ENCODE results near the gene MAPK14. TPM values are rescaled to one million over a fixed set of nuclear protein-coding genes. Genes with fewer than 3 reads are reported as not detected.
"Not testable (repeated sequence)": the region's sequence is repeated elsewhere in the genome, so short reads cannot be mapped to it uniquely, and the experiment has no call there.

The MAPK14 gene
- total RNA-seq, 1 donor from 2014 or later: 56.0 TPM

GRCh38 chr6:36068586-36068985 is 41.0 kb downstream of the MAPK14 start:
- no peak for DNase-seq (ENCODE audit: low spot score)

GRCh38 chr6:36069573-36069972 is 42.0 kb downstream of the MAPK14 start:
- DNase-seq (ENCODE audit: low spot score): no peak

- no peak for DNase-seq (ENCODE audit: low spot score)
Measured at GRCh38 chr6:36070252-36070651, 42.6 kb downstream of the MAPK14 start.

- DNase-seq (ENCODE audit: low spot score): no peak
Measured at GRCh38 chr6:36071281-36071680, 43.7 kb downstream of the MAPK14 start.

GRCh38 chr6:36071714-36072113 is 44.1 kb downstream of the MAPK14 start:
- no peak for DNase-seq (ENCODE audit: low spot score)

GRCh38 chr6:36072681-36073080 is 45.1 kb downstream of the MAPK14 start:
- DNase-seq (ENCODE audit: low spot score): no peak

- no peak for DNase-seq (ENCODE audit: low spot score)
Measured at GRCh38 chr6:36073587-36073986, 46.0 kb downstream of the MAPK14 start.

- DNase-seq (ENCODE audit: low spot score): no peak
Measured at GRCh38 chr6:36075656-36076055, 48.0 kb downstream of the MAPK14 start.

GRCh38 chr6:36076178-36077063 is 48.8 kb downstream of the MAPK14 start:
- no peak for DNase-seq (ENCODE audit: low spot score)

GRCh38 chr6:36078159-36078558 is 50.6 kb downstream of the MAPK14 start:
- DNase-seq (ENCODE audit: low spot score): no peak

- DNase-seq (ENCODE audit: low spot score): no peak
Measured at GRCh38 chr6:36079601-36080000, 52.0 kb downstream of the MAPK14 start.

GRCh38 chr6:36082318-36082717 is 54.7 kb downstream of the MAPK14 start:
- DNase-seq (ENCODE audit: low spot score): no peak

GRCh38 chr6:36083446-36083845 is 55.8 kb downstream of the MAPK14 start:
- no peak for DNase-seq (ENCODE audit: low spot score)

- not testable (repeated sequence) for DNase-seq (ENCODE audit: low spot score)
Measured at GRCh38 chr6:36088204-36088603, 60.6 kb downstream of the MAPK14 start.

GRCh38 chr6:36089048-36089447 is 61.4 kb downstream of the MAPK14 start:
- DNase-seq (ENCODE audit: low spot score): no peak

- no peak for DNase-seq (ENCODE audit: low spot score)
Measured at GRCh38 chr6:36094238-36094637, 66.6 kb downstream of the MAPK14 start.

- DNase-seq (ENCODE audit: low spot score): peak; percentile 74
Measured at GRCh38 chr6:36094753-36095496, 67.3 kb downstream of the MAPK14 start.

GRCh38 chr6:36095497-36096391 is 68.1 kb downstream of the MAPK14 start:
- DNase-seq (ENCODE audit: low spot score): no peak

- no peak for DNase-seq (ENCODE audit: low spot score)
Measured at GRCh38 chr6:36098253-36098919, 70.8 kb downstream of the MAPK14 start.

GRCh38 chr6:36098920-36099647 is 71.5 kb downstream of the MAPK14 start:
- no peak for DNase-seq (ENCODE audit: low spot score)

Measured in ureter (tissue), 1 donor.